Gastroesophageal sphincter (tissue), 4 donors: ENCODE results near the gene BCL2L1. TPM values are rescaled to one million over a fixed set of nuclear protein-coding genes. Genes with fewer than 3 reads are reported as not detected.
A peak's percentile ranks its signal among the peaks of the same experiment; 100 is the strongest.

Experiments used
- ATAC-seq: fragments of 150-250 bp; one replicate; pipeline ENCODE4 v1.9.1; 2016; ENCODE audit warnings: mild to moderate bottlenecking, moderate library complexity
- H3K27ac ChIP-seq, 4 donors: fragments of 200-600 bp; sonication (generic) in 3 of 4; 1 replicate in 3 of 4; 2 replicates in 1 of 4; pipeline ENCODE4 v1.5.1; 2016 to 2019
- H3K27me3 ChIP-seq: fragments of 200-600 bp; sonication (generic); one replicate; pipeline ENCODE4 v1.5.1; 2019
- H3K36me3 ChIP-seq, 2 donors: fragments of 200-600 bp; sonication (generic); one replicate each; pipeline ENCODE4 v1.5.1; 2019; ENCODE audit warnings: control low read depth in 1 of 2
- H3K4me1 ChIP-seq, 3 donors: fragments of 200-600 bp; sonication (generic); 1 replicate in 2 of 3; 2 replicates in 1 of 3; pipeline ENCODE4 v1.5.1; 2016 to 2019; ENCODE audit warnings: control low read depth in 2 of 3
- H3K4me3 ChIP-seq, 2 donors: fragments of 200-600 bp; sonication (generic); one replicate each; pipeline ENCODE4 v1.5.1; 2019; ENCODE audit warnings: mild to moderate bottlenecking in 1 of 2, moderate library complexity in 1 of 2
- H3K9me3 ChIP-seq, 3 donors: fragments of 200-600 bp; sonication (generic); one replicate each; pipeline ENCODE4 v1.5.1; 2017 to 2019; ENCODE audit warnings: control low read depth in 2 of 3
- CTCF ChIP-seq, 4 experiments: fragments of 200-600 bp in 2 of 4; fragments of 450-650 bp in 2 of 4; sonication (generic) in 1 of 4; IDR thresholded peaks; one replicate each; pipeline ENCODE4 v1.5.1; 2017 to 2019; ENCODE audit warnings: antibody characterized with exemption in 4 of 4, mild to moderate bottlenecking in 2 of 4, moderate library complexity in 2 of 4
- EP300 ChIP-seq: sonication (generic); formaldehyde crosslinking; IDR thresholded peaks from one replicate; pipeline ENCODE4 v1.6.1; 2017; ENCODE audit warnings: antibody characterized with exemption, mild to moderate bottlenecking
- POLR2A ChIP-seq, 2 donors: fragments of 450-650 bp; IDR thresholded peaks; one replicate each; pipeline ENCODE4 v1.6.1; 2017; ENCODE audit warnings: antibody characterized with exemption in 2 of 2, mild to moderate bottlenecking in 2 of 2, moderate library complexity in 1 of 2
- POLR2AphosphoS5 ChIP-seq: sonication (generic); formaldehyde crosslinking; IDR thresholded peaks from one replicate; pipeline ENCODE4 v1.6.1; 2017; ENCODE audit warnings: antibody characterized with exemption
- WGBS, 2 donors: methylation state at CpG; one replicate each; pipeline ENCODE4 v1.1.5; 2018; ENCODE audit warnings: low coverage in 1 of 2; 5-methylcytosine and 5-hydroxymethylcytosine counted together
- total RNA-seq, 4 donors: library from RNA; depleted of rRNA; stranded (reverse); fragments of >200 nt; gene quantifications; one replicate each; pipeline ENCODE4 v1.1.0, GENCODE V29; 2016

The BCL2L1 gene
- total RNA-seq, 4 donors from 2014 or later = 71.9 to 171 (median 135) TPM

- H3K27me3 ChIP-seq = no peaks in the 10 kb centered on the region
- peaks cover 0 to 50% of the 10 kb centered on the region in 2 donors for H3K36me3 ChIP-seq
- H3K4me1 ChIP-seq = peaks cover 0 to 94% (median 10%) of the 10 kb centered on the region in 3 donors
- TF ChIP-seq POLR2AphosphoS5 (no peak), EP300 (no peak), CTCF (IDR thresholded peaks at IDR 0.05) (no peak), POLR2A (IDR thresholded peaks at IDR 0.05) (no peak)
- 81 to 91% methylated on average over 4 to 7 of the region's 7 CpGs for WGBS, 2 donors
- no peaks in the 10 kb centered on the region for H3K9me3 ChIP-seq
- no peak overlapping the region for H3K27ac ChIP-seq
- H3K4me3 ChIP-seq = no peak overlapping the region
- ATAC-seq = no peak
These were observed 42.2 kb downstream of the BCL2L1 start for GRCh38 chr20:31680286-31681127.

- Histone ChIP-seq H3K4me1 (peaks cover 0 to 94% (median 19%) of the 10 kb centered on the region in 3 donors), H3K9me3 (no peaks in the 10 kb centered on the region), H3K36me3 (peaks cover 0 to 47% of the 10 kb centered on the region in 2 donors), H3K4me3 (no peak overlapping the region), H3K27me3 (no peaks in the 10 kb centered on the region), H3K27ac (no peak overlapping the region)
- TF ChIP-seq POLR2AphosphoS5 = no peak
- TF ChIP-seq EP300 = no peak
- no peak for TF ChIP-seq CTCF (IDR thresholded peaks at IDR 0.05)
- no peak for TF ChIP-seq POLR2A (IDR thresholded peaks at IDR 0.05)
- no peak for ATAC-seq
- WGBS, 2 donors = 80 to 82% methylated on average over 3 to 5 of the region's 9 CpGs
These were observed 43.0 kb downstream of the BCL2L1 start for GRCh38 chr20:31679357-31680285.

- ATAC-seq = no peak
- no peak for TF ChIP-seq POLR2AphosphoS5
- Histone ChIP-seq H3K27me3 (no peaks in the 10 kb centered on the region), H3K36me3 (peaks cover 0 to 39% of the 10 kb centered on the region in 2 donors), H3K4me1 (peaks cover 0 to 95% (median 19%) of the 10 kb centered on the region in 3 donors), H3K4me3 (no peak overlapping the region), H3K9me3 (no peaks in the 10 kb centered on the region), H3K27ac (no peak overlapping the region)
- 75 to 78% methylated on average over 2 to 6 of the region's 9 CpGs for WGBS, 2 donors
These were observed 44.0 kb downstream of the BCL2L1 start for GRCh38 chr20:31678389-31679356.

- 86 to 93% methylated on average over 2 of the region's 2 CpGs for WGBS, 2 donors
- TF ChIP-seq POLR2AphosphoS5 (no peak), CTCF (IDR thresholded peaks at IDR 0.05) (no peak)
- Histone ChIP-seq H3K27me3 (no peaks in the 10 kb centered on the region), H3K4me1 (peaks cover 0 to 96% (median 17%) of the 10 kb centered on the region in 3 donors), H3K27ac (peak overlapping the region in 2 of 4 donors; percentile 20 to 39), H3K4me3 (no peak overlapping the region), H3K9me3 (no peaks in the 10 kb centered on the region), H3K36me3 (peaks cover 0 to 39% of the 10 kb centered on the region in 2 donors)
- ATAC-seq = no peak
These were observed 45.0 kb downstream of the BCL2L1 start for GRCh38 chr20:31677553-31678260.
